ENCODE data around the gene LRRC14B.

DNA sequence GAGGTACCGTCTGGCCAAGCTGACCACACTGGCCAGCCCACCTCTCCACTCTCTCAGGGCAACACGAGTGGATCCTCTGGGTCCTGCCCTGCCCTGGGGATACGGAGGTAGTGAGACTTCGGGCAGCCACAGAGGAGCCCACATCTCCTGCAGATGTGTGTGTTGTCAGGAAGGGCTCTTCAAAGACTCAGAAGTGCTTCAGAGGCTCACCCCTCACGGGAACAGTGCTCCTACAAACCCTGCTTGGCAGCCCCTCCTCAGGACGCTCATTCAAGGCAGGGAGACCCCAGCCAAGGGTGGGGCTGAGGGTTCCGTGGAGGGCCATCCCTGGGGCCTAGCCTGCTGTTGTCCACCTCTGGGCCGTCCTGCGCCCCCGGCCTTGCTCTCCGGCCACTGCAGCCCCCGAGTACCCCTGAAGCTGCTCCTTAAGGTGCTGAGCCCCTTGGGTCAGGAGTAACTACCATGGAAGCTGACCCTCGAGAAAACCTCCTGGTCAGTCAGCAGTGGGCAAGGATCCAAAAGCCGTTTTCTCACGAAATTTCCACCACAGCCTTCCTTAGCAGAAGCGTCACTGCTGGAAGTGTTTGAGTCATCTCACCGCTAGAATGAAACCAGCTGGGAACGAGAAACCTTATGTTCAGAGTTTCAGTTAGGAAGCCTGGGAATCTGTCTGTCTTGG lies 23.2 kb upstream of the LRRC14B start:
- TF ChIP-seq CTCF (IDR thresholded peaks at IDR 0.05; ENCODE audit: insufficient read depth, low read length) (no peak), POLR2AphosphoS5 (IDR thresholded peaks at IDR 0.05; ENCODE audit: low read depth) (no peak), SPI1 (IDR thresholded peaks at IDR 0.05; ENCODE audit: borderline replicate concordance, low read depth) (no peak), GABPA (IDR thresholded peaks at IDR 0.05; ENCODE audit: low read depth) (no peak)
- TF ChIP-seq, protein P1, sequence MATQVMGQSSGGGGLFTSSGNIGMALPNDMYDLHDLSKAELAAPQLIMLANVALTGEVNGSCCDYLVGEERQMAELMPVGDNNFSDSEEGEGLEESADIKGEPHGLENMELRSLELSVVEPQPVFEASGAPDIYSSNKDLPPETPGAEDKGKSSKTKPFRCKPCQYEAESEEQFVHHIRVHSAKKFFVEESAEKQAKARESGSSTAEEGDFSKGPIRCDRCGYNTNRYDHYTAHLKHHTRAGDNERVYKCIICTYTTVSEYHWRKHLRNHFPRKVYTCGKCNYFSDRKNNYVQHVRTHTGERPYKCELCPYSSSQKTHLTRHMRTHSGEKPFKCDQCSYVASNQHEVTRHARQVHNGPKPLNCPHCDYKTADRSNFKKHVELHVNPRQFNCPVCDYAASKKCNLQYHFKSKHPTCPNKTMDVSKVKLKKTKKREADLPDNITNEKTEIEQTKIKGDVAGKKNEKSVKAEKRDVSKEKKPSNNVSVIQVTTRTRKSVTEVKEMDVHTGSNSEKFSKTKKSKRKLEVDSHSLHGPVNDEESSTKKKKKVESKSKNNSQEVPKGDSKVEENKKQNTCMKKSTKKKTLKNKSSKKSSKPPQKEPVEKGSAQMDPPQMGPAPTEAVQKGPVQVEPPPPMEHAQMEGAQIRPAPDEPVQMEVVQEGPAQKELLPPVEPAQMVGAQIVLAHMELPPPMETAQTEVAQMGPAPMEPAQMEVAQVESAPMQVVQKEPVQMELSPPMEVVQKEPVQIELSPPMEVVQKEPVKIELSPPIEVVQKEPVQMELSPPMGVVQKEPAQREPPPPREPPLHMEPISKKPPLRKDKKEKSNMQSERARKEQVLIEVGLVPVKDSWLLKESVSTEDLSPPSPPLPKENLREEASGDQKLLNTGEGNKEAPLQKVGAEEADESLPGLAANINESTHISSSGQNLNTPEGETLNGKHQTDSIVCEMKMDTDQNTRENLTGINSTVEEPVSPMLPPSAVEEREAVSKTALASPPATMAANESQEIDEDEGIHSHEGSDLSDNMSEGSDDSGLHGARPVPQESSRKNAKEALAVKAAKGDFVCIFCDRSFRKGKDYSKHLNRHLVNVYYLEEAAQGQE (IDR thresholded peaks at IDR 0.05; ENCODE audit: insufficient replicate concordance, low read depth), result no peak

All from HL-60 (cell line).